ENCODE results near the gene PDE9A.

DNA sequence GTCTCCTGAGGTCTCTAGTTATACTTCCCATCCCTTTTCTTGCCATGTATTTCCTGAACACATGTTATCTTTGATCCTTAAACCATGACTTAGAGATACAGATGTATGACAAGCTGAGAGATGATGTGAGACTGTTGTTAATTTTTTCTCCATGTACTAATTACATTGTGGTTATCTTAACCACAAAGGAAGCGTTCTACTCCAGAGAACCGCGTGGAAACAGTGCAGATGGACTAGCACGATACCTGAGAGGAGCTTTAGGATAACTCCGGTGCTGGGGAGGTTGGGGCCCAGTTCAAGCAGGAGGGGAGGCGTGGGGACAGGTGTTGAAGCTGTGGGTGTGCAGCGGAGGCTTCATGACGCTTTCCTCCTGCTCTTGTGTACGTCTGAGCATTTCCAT lies 17.5 kb downstream of the PDE9A start:
- no peak for TF ChIP-seq EP300 (IDR thresholded peaks at IDR 0.05)
- TF ChIP-seq, protein P1, sequence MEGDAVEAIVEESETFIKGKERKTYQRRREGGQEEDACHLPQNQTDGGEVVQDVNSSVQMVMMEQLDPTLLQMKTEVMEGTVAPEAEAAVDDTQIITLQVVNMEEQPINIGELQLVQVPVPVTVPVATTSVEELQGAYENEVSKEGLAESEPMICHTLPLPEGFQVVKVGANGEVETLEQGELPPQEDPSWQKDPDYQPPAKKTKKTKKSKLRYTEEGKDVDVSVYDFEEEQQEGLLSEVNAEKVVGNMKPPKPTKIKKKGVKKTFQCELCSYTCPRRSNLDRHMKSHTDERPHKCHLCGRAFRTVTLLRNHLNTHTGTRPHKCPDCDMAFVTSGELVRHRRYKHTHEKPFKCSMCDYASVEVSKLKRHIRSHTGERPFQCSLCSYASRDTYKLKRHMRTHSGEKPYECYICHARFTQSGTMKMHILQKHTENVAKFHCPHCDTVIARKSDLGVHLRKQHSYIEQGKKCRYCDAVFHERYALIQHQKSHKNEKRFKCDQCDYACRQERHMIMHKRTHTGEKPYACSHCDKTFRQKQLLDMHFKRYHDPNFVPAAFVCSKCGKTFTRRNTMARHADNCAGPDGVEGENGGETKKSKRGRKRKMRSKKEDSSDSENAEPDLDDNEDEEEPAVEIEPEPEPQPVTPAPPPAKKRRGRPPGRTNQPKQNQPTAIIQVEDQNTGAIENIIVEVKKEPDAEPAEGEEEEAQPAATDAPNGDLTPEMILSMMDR (IDR thresholded peaks at IDR 0.05): no peak
- no peak for TF ChIP-seq POLR2A (IDR thresholded peaks at IDR 0.05)
